GM19023 (cell line): Measurements from ENCODE around the gene SPTSSA.
A peak's percentile ranks its signal among the peaks of the same experiment; 100 is the strongest.

ENCODE experiments used
- ATAC-seq: cut with Tn5 transposase; IDR thresholded peaks from one replicate; pipeline ENCODE4 v1.9.1; 2021; ENCODE audit warnings: mild to moderate bottlenecking, moderate library complexity; ENCODE audit not compliant: unreplicated experiment

Gene SPTSSA

GRCh38 chr14:34472706-34473279, 10.8 kb upstream of the SPTSSA start:
- no peak for ATAC-seq

GRCh38 chr14:34470319-34470718, 8.3 kb upstream of the SPTSSA start:
- no peak for ATAC-seq

- ATAC-seq, result no peak
Measured at GRCh38 chr14:34466691-34467090, 4.7 kb upstream of the SPTSSA start.

GRCh38 chr14:34465069-34465859, 3.2 kb upstream of the SPTSSA start:
- no peak for ATAC-seq

- ATAC-seq, result no peak
Measured at GRCh38 chr14:34463598-34463961, 1.5 kb upstream of the SPTSSA start.

- ATAC-seq, result peak; percentile 45
Measured at GRCh38 chr14:34461334-34462131, 507 bp downstream of the SPTSSA start.

GRCh38 chr14:34460841-34461240, 1.2 kb downstream of the SPTSSA start:
- no peak for ATAC-seq

GRCh38 chr14:34460295-34460694, 1.7 kb downstream of the SPTSSA start:
- no peak for ATAC-seq

- ATAC-seq, result no peak
Measured at GRCh38 chr14:34457186-34457585, 4.9 kb downstream of the SPTSSA start.

GRCh38 chr14:34453226-34453625, 8.8 kb downstream of the SPTSSA start:
- no peak for ATAC-seq

GRCh38 chr14:34452258-34452822, 9.7 kb downstream of the SPTSSA start:
- no peak for ATAC-seq

GRCh38 chr14:34450958-34451357, 11.1 kb downstream of the SPTSSA start:
- ATAC-seq, result no peak

GRCh38 chr14:34450542-34450915, 11.5 kb downstream of the SPTSSA start:
- ATAC-seq, result no peak

- no peak for ATAC-seq
Measured at GRCh38 chr14:34449819-34450541, 12.1 kb downstream of the SPTSSA start.

GRCh38 chr14:34439090-34439489, 22.9 kb downstream of the SPTSSA start:
- no peak for ATAC-seq

GRCh38 chr14:34438438-34438837, 23.6 kb downstream of the SPTSSA start:
- no peak for ATAC-seq

GRCh38 chr14:34437729-34438080, 24.3 kb downstream of the SPTSSA start:
- no peak for ATAC-seq

- ATAC-seq, result no peak
Measured at GRCh38 chr14:34436960-34437728, 24.9 kb downstream of the SPTSSA start.

- ATAC-seq, result no peak
Measured at GRCh38 chr14:34436118-34436905, 25.7 kb downstream of the SPTSSA start.
